Endothelial cell (in vitro differentiated cells): ENCODE results near the gene PLEKHA3. TPM values are rescaled to one million over a fixed set of nuclear protein-coding genes. Genes with fewer than 3 reads are reported as not detected.

Source experiments
- DNase-seq: peaks from one replicate; pipeline ENCODE4 v3.0.0; 2021; ENCODE audit warnings: low spot score
- H3K27ac Mint-ChIP-seq: one replicate; pipeline ENCODE4 v1.8.0; 2021; ENCODE audit warnings: mixed read lengths, inconsistent platforms; ENCODE audit not compliant: unreplicated experiment
- H3K27me3 Mint-ChIP-seq: one replicate; pipeline ENCODE4 v1.8.0; 2021; ENCODE audit warnings: mild to moderate bottlenecking, moderate library complexity, mixed read lengths, inconsistent platforms; ENCODE audit not compliant: unreplicated experiment
- H3K36me3 Mint-ChIP-seq: one replicate; pipeline ENCODE4 v1.8.0; 2021; ENCODE audit warnings: mild to moderate bottlenecking, low read depth, mixed read lengths, inconsistent platforms; ENCODE audit not compliant: unreplicated experiment
- H3K4me1 Mint-ChIP-seq: one replicate; pipeline ENCODE4 v1.8.0; 2021; ENCODE audit warnings: mild to moderate bottlenecking, mixed read lengths, inconsistent platforms; ENCODE audit not compliant: unreplicated experiment
- H3K4me3 Mint-ChIP-seq: one replicate; pipeline ENCODE4 v1.8.0; 2021; ENCODE audit warnings: mild to moderate bottlenecking, mixed read lengths, inconsistent platforms; ENCODE audit not compliant: unreplicated experiment
- H3K9me3 Mint-ChIP-seq: one replicate; pipeline ENCODE4 v1.8.0; 2021; ENCODE audit warnings: mixed read lengths, inconsistent platforms; ENCODE audit not compliant: unreplicated experiment
- total RNA-seq: library from RNA; stranded (reverse); fragmentation: NEBNext Ultra II Directional; extraction: Animal tissue kit (Norgen Biotek cat#: 25700); gene quantifications from one replicate; pipeline ENCODE4 v1.2.1, GENCODE V29; 2021; ENCODE audit not compliant: unreplicated experiment
- TF ChIP-seq, protein P1 (sequence below): fragments of 200-600 bp; sonication (generic); IDR thresholded peaks from one replicate; pipeline ENCODE4 v1.5.0; 2021; ENCODE audit warnings: antibody characterized with exemption; ENCODE audit not compliant: unreplicated experiment

The PLEKHA3 gene
- total RNA-seq, 1 donor from 2014 or later = 20.4 TPM

DNA sequence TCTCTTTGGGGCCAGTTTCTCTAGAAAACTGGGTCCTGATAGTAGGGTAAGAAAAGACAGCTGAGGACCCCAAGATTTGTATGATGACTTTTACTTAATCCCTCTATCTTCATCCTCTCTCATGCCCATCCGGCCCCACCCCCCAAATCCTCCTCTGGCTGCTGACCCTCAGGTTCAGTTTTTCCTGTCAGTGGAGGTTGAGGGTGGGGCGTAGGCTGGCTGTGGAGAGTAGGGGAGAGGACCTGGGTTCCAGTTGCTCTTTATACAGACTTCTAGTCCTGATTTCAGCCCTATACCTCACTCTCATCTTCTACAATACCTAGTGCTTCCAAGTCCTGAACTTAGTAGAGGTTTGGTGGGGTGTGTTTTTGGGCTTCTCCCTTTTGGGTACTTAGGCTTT is 28.4 kb downstream of the PLEKHA3 start:
- peaks cover 6% of the 10 kb centered on the region for H3K4me1 Mint-ChIP-seq
- H3K9me3 Mint-ChIP-seq = no peaks in the 10 kb centered on the region
- DNase-seq = no peak
- H3K36me3 Mint-ChIP-seq = no peaks in the 10 kb centered on the region
- TF ChIP-seq, protein P1, sequence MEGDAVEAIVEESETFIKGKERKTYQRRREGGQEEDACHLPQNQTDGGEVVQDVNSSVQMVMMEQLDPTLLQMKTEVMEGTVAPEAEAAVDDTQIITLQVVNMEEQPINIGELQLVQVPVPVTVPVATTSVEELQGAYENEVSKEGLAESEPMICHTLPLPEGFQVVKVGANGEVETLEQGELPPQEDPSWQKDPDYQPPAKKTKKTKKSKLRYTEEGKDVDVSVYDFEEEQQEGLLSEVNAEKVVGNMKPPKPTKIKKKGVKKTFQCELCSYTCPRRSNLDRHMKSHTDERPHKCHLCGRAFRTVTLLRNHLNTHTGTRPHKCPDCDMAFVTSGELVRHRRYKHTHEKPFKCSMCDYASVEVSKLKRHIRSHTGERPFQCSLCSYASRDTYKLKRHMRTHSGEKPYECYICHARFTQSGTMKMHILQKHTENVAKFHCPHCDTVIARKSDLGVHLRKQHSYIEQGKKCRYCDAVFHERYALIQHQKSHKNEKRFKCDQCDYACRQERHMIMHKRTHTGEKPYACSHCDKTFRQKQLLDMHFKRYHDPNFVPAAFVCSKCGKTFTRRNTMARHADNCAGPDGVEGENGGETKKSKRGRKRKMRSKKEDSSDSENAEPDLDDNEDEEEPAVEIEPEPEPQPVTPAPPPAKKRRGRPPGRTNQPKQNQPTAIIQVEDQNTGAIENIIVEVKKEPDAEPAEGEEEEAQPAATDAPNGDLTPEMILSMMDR = no peak
- no peak overlapping the region for H3K4me3 Mint-ChIP-seq
- peaks cover 2% of the 10 kb centered on the region for H3K27me3 Mint-ChIP-seq
- no peak overlapping the region for H3K27ac Mint-ChIP-seq

DNA sequence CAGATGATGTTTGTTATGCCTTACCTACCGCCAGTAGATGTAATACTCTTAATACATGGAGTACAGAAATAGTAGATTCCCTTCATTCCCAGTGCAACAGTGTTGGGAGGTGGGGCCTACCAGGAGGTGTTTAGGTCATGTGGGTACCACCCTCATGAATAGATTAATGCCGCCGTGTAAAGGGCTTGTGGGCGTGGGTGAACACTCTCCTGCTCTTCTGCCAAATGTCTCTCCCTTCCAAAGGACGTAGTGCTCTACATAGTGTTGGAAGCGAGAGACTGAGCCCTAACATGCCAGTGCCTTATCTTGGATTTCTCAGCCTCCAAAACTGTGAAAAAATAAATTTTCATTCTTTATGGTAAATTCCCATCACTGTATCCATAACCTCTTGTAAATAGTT is 30.1 kb downstream of the PLEKHA3 start:
- H3K27ac Mint-ChIP-seq = no peak overlapping the region
- no peak overlapping the region for H3K4me3 Mint-ChIP-seq
- no peak for DNase-seq
- H3K9me3 Mint-ChIP-seq = no peaks in the 10 kb centered on the region
- H3K36me3 Mint-ChIP-seq = no peaks in the 10 kb centered on the region
- TF ChIP-seq, protein P1 = no peak
- peaks cover 13% of the 10 kb centered on the region for H3K4me1 Mint-ChIP-seq
- peaks cover 2% of the 10 kb centered on the region for H3K27me3 Mint-ChIP-seq

DNA sequence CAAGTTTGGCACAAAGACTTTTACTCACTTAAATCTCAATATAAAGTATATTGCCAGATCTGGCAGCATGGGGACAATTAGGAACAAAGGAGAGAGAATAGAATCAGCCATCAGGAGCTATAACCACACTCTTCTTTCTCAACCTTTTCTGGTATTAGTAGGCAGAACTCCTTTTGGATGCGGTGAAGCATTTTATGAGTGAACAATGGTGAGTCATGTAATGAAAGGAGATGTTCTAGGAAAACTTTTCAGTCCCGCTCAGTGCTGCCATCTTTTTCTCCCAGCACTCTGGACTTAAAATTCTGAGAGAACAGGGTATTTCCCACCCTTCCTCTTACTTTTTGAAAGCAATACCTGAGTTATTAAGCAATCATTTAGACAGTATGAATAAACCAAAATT is 32.2 kb downstream of the PLEKHA3 start:
- no peaks in the 10 kb centered on the region for H3K36me3 Mint-ChIP-seq
- peaks cover 13% of the 10 kb centered on the region for H3K4me1 Mint-ChIP-seq
- DNase-seq = no peak
- no peak overlapping the region for H3K4me3 Mint-ChIP-seq
- peaks cover 2% of the 10 kb centered on the region for H3K27me3 Mint-ChIP-seq
- H3K27ac Mint-ChIP-seq = no peak overlapping the region
- TF ChIP-seq, protein P1 = no peak
- H3K9me3 Mint-ChIP-seq = no peaks in the 10 kb centered on the region

DNA sequence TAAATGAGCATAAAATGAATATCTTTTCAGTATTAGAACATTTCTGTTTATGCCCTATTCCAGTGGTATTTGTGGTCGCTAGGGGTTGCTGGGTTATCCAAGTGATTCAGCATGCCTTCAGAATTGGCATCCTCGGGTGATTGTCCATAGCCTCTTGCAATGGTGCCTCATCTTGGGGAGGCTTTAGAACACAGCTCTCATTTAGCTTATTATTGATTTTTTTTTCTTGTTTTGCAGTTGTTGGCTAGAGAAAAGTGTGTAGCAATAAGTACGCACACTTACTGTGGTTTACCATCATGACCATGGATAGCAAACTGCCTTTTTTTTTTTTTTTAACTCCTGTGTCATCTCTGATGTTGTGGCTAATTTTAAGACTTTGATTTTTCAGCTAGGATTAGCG is 33.6 kb downstream of the PLEKHA3 start:
- no peak for DNase-seq
- H3K27me3 Mint-ChIP-seq = no peaks in the 10 kb centered on the region
- peaks cover 8% of the 10 kb centered on the region for H3K4me1 Mint-ChIP-seq
- H3K4me3 Mint-ChIP-seq = no peak overlapping the region
- no peak overlapping the region for H3K27ac Mint-ChIP-seq
- TF ChIP-seq, protein P1 = no peak
- H3K9me3 Mint-ChIP-seq = no peaks in the 10 kb centered on the region
- H3K36me3 Mint-ChIP-seq = peaks cover 5% of the 10 kb centered on the region

DNA sequence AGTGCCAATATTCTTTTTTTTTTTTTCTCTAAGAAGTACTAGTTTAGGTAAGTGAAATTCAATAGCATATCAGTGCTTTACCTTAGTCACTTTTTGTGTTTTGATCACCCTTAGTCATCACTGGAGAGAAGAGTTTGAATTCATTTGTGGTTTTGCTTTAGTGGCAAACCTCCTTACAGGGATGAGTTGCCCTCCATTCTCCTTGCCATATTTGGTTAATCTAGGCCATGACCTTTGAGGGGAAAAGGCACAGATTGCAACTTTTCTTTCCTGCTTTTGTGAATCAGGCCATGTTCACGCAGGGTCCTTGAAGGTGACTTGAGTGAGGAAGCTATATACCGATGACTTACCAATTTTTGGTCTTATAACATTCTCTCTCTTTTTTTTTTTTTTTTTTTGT is 34.4 kb downstream of the PLEKHA3 start:
- TF ChIP-seq, protein P1 = no peak
- Mint-ChIP-seq H3K27me3 (no peaks in the 10 kb centered on the region), H3K9me3 (no peaks in the 10 kb centered on the region), H3K36me3 (peaks cover 5% of the 10 kb centered on the region), H3K27ac (no peak overlapping the region), H3K4me1 (peaks cover 7% of the 10 kb centered on the region), H3K4me3 (no peak overlapping the region)
- DNase-seq = no peak
